ENCODE results near the gene VTA1. TPM values are rescaled to one million over a fixed set of nuclear protein-coding genes. Genes with fewer than 3 reads are reported as not detected.
"Not testable (repeated sequence)": the region's sequence is repeated elsewhere in the genome, so short reads cannot be mapped to it uniquely, and the experiment has no call there.

The VTA1 gene
- total and polyA plus RNA-seq, 3 donors from 2014 or later: 32.3 to 40.7 (median 40.7) TPM

DNA sequence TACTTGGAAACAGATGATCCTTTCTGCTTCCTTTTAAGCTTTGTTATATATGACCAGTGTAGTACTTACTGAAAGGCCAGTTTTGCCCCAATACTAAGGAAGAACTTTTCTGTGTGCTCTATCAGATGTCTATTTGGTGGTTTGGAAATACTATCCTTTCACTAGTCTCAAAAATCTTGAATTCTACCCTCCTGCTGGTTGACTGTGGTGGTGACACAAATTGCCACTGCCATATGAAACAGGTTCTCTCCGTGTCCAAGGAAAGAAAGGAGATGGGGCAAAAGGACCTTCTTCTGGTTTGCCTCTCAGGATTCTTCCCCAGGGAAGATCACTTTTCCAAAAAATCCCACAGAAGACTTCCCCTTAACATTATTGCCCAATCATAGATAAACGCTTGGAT lies 8.2 kb upstream of the VTA1 start:
- TF ChIP-seq, protein P1, sequence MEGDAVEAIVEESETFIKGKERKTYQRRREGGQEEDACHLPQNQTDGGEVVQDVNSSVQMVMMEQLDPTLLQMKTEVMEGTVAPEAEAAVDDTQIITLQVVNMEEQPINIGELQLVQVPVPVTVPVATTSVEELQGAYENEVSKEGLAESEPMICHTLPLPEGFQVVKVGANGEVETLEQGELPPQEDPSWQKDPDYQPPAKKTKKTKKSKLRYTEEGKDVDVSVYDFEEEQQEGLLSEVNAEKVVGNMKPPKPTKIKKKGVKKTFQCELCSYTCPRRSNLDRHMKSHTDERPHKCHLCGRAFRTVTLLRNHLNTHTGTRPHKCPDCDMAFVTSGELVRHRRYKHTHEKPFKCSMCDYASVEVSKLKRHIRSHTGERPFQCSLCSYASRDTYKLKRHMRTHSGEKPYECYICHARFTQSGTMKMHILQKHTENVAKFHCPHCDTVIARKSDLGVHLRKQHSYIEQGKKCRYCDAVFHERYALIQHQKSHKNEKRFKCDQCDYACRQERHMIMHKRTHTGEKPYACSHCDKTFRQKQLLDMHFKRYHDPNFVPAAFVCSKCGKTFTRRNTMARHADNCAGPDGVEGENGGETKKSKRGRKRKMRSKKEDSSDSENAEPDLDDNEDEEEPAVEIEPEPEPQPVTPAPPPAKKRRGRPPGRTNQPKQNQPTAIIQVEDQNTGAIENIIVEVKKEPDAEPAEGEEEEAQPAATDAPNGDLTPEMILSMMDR (IDR thresholded peaks at IDR 0.05): no peak
- TF ChIP-seq POLR2A (IDR thresholded peaks at IDR 0.05): no peak
- Histone ChIP-seq H3K36me3 (ENCODE audit: low read depth, missing control alignments) (no peaks in the 10 kb centered on the region), H3K27me3 (no peaks in the 10 kb centered on the region), H3K27ac (no peak overlapping the region), H3K9me3 (no peaks in the 10 kb centered on the region), H3K4me1 (no peaks in the 10 kb centered on the region), H3K4me3 (no peak overlapping the region)
- WGBS, 2 donors: 48 to 67% methylated on average over 2 of the region's 2 CpGs
- no peak for DNase-seq
- intact Hi-C loops (cut with DNase I; ENCODE audit: low total_unique reads): no loop called here

DNA sequence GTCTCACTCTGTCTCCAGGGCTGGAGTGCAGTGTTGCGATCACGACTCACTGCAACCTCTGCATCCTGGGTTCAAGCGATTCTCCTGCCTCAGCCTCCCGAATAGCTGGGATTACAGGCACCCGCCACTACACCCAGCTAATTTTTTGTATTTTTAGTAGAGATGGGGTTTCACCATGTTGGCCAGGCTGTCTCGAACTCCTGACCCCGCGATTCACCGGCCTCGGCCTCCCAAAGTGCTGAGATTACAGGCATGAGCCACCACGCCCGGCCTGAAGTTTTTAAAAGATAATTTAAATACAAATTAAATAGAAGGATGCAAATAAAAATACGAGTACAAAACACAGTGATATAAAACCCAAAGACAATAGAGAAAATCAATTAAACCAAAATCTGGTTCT lies 5.5 kb upstream of the VTA1 start:
- H3K9me3 ChIP-seq; H3K27ac ChIP-seq; H3K4me3 ChIP-seq; DNase-seq; intact Hi-C loops (cut with DNase I; ENCODE audit: low total_unique reads); H3K36me3 ChIP-seq (ENCODE audit: low read depth, missing control alignments); H3K4me1 ChIP-seq; H3K27me3 ChIP-seq: not testable (repeated sequence)
- 92 to 95% methylated on average over 13 of the region's 13 CpGs for WGBS, 2 donors

DNA sequence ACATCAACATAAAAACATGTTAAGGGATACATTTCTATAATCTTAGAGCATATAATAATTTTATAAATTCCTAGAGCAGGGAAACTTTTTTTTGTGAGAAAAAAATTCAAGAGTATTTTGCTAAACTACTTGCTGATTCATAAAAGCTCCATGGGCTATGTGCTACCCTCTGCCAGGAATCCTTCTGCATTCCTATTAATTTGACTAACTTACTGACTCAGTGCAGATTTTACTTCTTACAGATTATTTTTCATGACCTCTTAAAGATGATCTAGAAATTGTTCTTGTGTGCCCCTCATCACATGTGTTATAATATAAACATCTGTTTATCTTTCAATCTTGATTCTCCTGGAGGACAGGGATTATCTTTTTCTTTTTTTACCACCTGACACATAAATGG lies 5.7 kb downstream of the VTA1 start:
- H3K4me3 ChIP-seq: no peak overlapping the region
- H3K4me1 ChIP-seq: peaks cover 10% of the 10 kb centered on the region
- no peaks in the 10 kb centered on the region for H3K9me3 ChIP-seq
- intact Hi-C loops (cut with DNase I; ENCODE audit: low total_unique reads): no loop called here
- TF ChIP-seq, protein P1 (IDR thresholded peaks at IDR 0.05): no peak
- no peak for TF ChIP-seq POLR2A (IDR thresholded peaks at IDR 0.05)
- H3K27ac ChIP-seq: no peak overlapping the region
- no peaks in the 10 kb centered on the region for H3K27me3 ChIP-seq
- H3K36me3 ChIP-seq (ENCODE audit: low read depth, missing control alignments): no peaks in the 10 kb centered on the region
- no peak for DNase-seq

DNA sequence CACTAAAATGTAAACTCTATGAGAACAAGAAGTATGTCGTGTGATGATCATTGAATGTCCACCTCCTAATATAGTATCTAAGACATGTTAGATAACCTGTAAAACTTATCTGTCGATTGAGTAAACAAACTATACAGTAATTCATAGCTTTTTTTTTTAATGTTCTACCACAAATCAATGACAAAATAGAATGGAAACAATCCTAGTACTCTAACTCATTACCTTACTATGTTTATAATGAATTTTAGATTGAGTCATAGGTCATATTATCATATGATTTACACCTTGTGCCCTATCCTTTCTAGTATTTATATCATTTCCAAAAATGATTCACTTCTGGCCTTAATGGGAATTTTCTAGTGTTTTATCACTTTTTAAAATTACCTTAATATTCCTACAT lies 6.1 kb downstream of the VTA1 start:
- no peak overlapping the region for H3K27ac ChIP-seq
- no peak overlapping the region for H3K4me3 ChIP-seq
- intact Hi-C loops (cut with DNase I; ENCODE audit: low total_unique reads): no loop called here
- TF ChIP-seq, protein P1 (IDR thresholded peaks at IDR 0.05): no peak
- TF ChIP-seq POLR2A (IDR thresholded peaks at IDR 0.05): no peak
- DNase-seq: no peak
- no peaks in the 10 kb centered on the region for H3K36me3 ChIP-seq (ENCODE audit: low read depth, missing control alignments)
- H3K27me3 ChIP-seq: no peaks in the 10 kb centered on the region
- 43 to 97% methylated on average over 2 of the region's 2 CpGs for WGBS, 2 donors
- peaks cover 6% of the 10 kb centered on the region for H3K4me1 ChIP-seq
- no peaks in the 10 kb centered on the region for H3K9me3 ChIP-seq

DNA sequence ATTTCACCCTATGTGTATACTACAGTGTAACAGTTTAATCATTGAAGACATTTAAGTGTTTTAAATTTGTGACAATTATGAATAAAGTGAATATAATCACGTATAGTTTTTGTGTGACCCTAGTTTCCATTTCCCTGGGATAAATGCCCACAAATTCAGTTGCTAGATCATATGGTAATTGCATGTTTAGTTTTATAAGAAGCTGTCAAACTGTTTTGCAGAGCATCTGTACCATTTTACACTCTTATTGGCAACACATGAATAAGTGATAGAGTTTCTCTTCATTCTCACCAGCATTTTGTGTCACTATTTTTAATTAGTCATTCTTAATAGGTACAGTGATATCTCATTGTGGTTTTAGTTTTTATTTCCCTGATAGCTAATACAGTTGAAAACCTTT lies 7.3 kb downstream of the VTA1 start:
- H3K27ac ChIP-seq: no peak overlapping the region
- no peak overlapping the region for H3K4me3 ChIP-seq
- intact Hi-C loops (cut with DNase I; ENCODE audit: low total_unique reads): no loop called here
- 63 to 79% methylated on average over 1 of the region's 1 CpG for WGBS, 2 donors
- no peaks in the 10 kb centered on the region for H3K27me3 ChIP-seq
- no peaks in the 10 kb centered on the region for H3K9me3 ChIP-seq
- DNase-seq: no peak
- H3K36me3 ChIP-seq (ENCODE audit: low read depth, missing control alignments): no peaks in the 10 kb centered on the region
- H3K4me1 ChIP-seq: no peaks in the 10 kb centered on the region
- TF ChIP-seq, protein P1 (IDR thresholded peaks at IDR 0.05): no peak
- no peak for TF ChIP-seq POLR2A (IDR thresholded peaks at IDR 0.05)
